GM21447 (cell line): Measurements from ENCODE around the gene ENDOD1.
A peak's percentile ranks its signal among the peaks of the same experiment; 100 is the strongest.

Experiments
- ATAC-seq: cut with Tn5 transposase; IDR thresholded peaks from one replicate; pipeline ENCODE4 v1.9.1; 2021; ENCODE audit not compliant: unreplicated experiment

Gene ENDOD1

DNA sequence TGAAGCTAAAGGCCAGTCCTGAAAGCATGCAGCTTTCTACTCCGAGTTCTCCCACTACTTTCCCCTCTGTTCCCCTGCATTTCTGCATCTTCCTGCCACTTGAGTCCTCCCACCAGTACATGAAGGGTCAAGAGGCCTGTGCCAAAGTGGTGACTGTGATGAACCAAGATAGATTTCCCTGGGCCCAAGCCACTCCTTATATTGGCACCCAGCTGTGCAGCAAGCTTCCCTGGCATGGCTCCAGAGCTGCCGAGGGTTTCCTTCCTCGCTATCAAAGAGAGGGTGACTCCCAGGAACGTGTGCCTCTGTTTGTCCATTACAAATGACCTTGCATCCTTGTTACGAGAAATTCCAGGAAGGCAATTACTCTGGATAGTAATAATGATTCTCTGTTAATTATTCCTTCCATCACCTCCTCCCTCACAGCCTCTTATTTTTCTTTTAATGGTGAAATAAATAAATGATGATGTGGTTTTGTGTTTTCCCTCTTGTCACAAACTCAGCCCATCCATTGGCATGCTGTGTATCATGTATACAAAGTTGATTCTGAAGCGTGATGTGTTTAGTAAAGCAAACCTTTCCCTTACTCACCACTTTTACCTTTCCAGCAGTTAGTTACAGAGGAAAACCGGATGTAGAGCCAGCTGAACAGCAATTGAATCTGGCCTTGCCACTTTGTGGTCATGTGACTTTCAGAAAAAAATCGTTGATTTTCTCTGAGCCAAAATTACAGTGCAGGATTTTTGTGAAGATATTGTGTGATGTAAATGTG lies 14.7 kb upstream of the ENDOD1 start:
- no peak for ATAC-seq

DNA sequence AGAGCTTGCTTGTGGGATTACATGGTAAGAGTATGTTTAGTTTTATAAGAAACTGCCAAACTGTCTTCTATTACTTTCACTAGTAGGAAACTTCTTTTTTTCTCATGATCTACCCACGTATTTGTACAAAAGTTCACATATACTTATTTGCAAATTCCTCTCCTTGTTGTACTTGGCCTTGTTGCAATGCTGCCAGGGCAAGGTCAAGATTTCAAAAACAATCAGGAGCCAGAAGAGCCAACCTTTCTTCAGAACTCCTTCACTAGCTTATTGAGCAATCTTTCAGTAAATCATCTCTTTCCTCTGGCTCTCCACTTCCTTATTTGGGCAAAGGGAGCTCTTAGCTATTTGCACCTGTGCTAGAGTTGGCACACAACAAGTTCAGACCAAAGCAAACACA lies 13.2 kb upstream of the ENDOD1 start:
- ATAC-seq = peak; percentile 77

DNA sequence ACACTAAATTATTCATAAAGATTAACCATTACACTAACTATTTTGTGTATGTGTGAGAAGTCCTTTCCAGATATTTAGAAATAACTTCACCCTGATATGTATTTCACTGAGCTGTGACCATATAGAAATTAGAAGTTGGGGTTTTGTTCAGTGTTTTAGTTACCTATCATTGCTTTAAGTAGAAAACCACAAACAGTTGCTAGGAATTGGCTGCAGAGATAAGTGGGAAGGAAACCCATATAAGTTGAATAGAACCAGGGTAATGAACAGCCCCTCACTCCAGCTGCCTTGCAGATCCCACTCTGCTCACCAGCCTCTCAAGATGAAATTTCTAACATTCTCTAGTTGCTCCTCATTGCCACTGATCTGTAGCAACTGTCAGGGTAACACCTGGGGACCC lies 12.7 kb upstream of the ENDOD1 start:
- no peak for ATAC-seq

DNA sequence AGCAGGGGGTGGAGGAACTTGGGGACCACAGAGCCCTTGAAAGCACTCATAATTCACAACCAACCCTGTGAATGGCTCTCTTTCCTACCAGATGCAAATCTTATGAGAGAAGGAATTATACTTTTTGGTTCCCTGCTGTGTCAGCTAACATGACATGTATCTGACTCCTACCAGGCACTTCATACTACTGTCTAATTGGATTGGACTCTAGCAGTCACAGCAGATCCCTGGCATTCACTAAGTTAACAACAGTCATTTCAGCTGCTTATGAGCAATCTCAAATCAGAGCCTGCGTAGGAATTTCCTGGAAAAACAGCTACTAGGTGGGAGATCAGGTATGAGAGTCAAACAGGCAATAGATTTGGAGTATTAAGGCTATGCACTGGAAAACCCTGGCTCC lies 11.1 kb upstream of the ENDOD1 start:
- ATAC-seq = no peak

GRCh38 chr11:95081010-95081409 lies 8.6 kb upstream of the ENDOD1 start:
- no peak for ATAC-seq

- ATAC-seq = no peak
Measured at GRCh38 chr11:95081412-95081811, 8.2 kb upstream of the ENDOD1 start.

DNA sequence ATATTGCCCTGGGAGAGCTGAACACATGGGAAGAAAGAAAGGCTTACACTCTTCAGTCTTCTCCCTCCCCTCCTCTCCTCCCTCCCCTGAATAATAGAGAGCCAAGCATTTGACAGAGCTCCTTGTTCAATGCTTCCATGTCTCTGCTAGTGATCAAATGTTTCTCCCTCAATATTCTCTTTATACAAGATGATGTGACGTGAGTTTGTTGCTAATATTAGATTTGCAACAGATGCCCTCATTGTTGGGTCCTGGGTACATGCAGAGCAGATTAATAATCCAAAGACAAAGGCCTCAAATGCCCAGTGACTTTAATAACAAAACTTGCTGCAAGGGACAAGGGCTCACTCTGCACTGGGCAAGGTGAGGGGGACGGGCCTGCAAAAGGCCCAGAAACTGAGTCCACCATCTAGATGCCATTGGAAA lies 7.1 kb upstream of the ENDOD1 start:
- ATAC-seq = no peak

- ATAC-seq = peak; percentile 42
Measured at GRCh38 chr11:95084509-95084908, 5.1 kb upstream of the ENDOD1 start.

- ATAC-seq = peak; percentile 14
Measured at GRCh38 chr11:95085117-95085816, 4.4 kb upstream of the ENDOD1 start.

DNA sequence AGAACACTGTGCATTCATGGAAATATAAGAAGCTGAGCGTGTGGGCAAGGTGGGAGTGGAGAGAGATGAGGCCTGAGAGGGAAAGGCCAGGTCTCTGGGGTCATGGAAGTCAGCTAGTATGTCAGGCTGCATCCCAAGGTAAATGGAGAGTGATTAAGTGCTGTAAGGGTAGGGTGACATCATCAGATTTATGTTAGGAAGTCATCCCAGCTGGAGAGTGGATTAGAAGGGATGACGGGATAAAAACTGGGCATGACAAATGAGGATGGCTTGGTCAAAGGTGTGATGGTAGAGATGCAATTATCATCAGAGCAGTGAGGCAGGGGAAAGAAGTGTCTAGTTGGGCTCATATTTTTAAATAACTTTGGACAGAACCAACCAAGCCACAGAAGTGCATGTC lies 3.5 kb upstream of the ENDOD1 start:
- no peak for ATAC-seq

- ATAC-seq = no peak
Measured at GRCh38 chr11:95086836-95087570, 2.6 kb upstream of the ENDOD1 start.

DNA sequence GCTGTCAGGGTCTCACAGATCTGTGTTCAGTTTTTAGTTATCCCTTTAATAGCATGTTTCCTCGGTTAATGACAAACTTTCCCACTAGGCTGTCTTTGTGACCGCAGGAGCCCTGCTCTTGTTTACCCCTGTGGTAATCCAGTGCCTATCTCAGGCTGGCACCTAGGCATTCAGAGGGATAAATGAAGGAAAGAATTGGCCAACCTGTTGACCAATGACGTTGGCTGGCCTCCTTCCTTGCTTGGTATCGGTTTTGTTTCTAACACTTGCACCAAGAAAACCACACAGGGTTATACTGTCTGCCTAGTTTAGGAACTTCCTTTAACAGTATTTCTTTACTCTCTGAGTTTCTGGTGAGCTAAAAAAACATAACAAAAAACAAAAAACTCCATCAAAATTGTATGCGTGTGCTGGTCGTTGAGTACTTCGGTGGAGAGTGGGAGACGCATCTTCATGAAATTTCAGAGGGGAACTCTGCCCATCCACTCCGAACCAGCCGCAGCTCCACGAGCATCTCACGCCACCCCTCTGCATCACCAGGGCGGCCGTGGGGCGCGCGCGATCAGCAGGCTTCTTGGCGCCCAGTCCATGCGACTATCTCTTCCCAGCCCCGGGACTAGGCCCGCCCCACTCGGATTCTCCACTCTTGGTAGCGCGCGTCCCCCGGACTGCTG lies 563 bp upstream of the ENDOD1 start:
- peak; percentile 43 for ATAC-seq

GRCh38 chr11:95091663-95092180 lies 2.1 kb downstream of the ENDOD1 start:
- no peak for ATAC-seq

- ATAC-seq = no peak
Measured at GRCh38 chr11:95092549-95093324, 3.1 kb downstream of the ENDOD1 start.

- ATAC-seq = peak; percentile 13
Measured at GRCh38 chr11:95093548-95093947, 3.9 kb downstream of the ENDOD1 start.

DNA sequence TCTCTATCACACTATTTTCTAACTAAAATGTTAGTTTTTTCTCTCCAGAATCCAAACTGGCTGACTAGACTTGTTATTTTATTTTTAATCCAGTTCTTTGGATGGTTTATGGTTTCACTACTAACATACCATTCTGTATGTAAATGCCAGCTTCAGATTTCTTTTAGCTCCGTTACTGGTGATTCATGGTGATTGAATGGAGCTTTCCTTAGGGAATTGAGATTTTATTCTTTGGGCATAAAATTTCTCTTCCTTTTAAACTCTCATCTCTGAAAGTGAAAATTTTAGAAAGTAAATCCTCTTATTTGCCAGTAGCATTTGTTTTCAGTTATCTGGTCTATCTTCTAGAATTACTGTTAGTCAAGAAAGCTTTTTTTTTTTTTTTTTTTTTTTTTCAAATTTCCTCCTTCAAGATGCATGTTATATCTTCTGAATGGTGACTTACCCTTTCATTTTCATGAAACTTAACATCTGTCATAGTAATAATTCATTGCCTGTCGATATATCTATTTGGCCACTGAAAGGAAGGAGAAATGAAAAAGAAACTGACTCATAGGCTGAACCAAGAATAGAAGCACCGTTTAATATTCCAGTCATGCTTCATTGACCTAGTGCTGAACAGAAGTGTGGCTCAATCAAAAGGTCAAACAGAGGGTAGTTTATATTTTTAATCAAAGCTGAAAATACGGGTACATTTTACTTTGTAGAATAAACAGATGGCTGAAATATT lies 6.4 kb downstream of the ENDOD1 start:
- peak; percentile 82 for ATAC-seq

- ATAC-seq = no peak
Measured at GRCh38 chr11:95097209-95097608, 7.6 kb downstream of the ENDOD1 start.

DNA sequence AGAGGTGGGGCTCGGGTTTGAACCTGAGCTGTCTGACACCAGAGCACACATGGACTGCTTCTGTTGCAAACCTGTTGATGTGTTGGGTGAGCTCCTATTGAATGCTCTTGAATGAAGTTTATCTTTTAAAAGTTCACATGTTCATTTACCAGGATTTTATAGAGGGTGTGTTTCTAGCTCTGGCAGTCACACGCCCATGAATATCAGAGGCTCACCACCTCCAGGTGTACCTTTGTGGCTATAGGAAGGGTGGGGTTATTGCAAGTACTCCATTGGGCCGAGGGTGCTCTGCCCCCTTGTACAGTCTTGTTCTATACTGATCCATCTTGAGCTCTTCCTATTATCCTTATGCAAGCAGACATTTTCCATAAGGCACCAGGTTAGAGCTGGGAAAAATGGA lies 9.2 kb downstream of the ENDOD1 start:
- ATAC-seq = no peak

DNA sequence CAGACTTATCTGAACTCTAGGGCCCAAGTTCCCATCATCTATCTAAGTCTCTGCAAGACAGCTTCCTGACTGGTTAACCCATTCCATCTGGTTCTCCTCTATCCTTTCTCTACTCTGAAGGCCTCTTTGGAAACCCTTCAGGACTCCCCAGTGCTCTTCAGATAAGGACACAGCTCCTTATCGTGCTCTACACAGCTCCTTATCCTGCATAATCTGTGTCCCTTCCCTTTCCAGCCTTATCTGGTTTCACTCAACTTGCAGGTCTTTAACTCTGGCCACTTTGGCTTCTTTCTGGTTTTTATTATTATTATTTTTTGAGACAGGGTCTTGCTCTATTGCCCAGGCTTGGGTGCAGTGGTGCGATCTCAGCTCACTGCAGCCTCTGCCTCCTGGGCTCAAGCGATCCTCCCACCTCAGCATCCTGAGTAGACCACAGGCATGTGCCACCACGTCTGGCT lies 10.6 kb downstream of the ENDOD1 start:
- no peak for ATAC-seq
